K562 (cell line): Measurements from ENCODE around the gene ADAT1. TPM values are rescaled to one million over a fixed set of nuclear protein-coding genes. Genes with fewer than 3 reads are reported as not detected.
A peak's percentile ranks its signal among the peaks of the same experiment; 100 is the strongest.

ENCODE experiments used
- CCAR2 ChIP-seq: fragments of 200-400 bp; formaldehyde crosslinking; IDR thresholded peaks from 2 replicates; pipeline ENCODE4 v1.6.1; 2017; ENCODE audit warnings: mild to moderate bottlenecking, low read depth, low read length
- CHD1 ChIP-seq: fragments of 200-600 bp; sonication (generic); IDR thresholded peaks from one replicate; pipeline ENCODE4 v1.6.1; 2012; ENCODE audit warnings: mild to moderate bottlenecking, moderate library complexity, low read length, inconsistent platforms
- CREM ChIP-seq: IDR thresholded peaks from 2 replicates; pipeline ENCODE4 v1.6.1; 2014; ENCODE audit warnings: antibody characterized with exemption, low read depth
- ESRRB ChIP-seq: fragments of 250-450 bp; sonication (Bioruptor Pico); IDR thresholded peaks from 2 replicates; pipeline ENCODE4 v1.5.0; 2020; ENCODE audit warnings: mild to moderate bottlenecking, moderate library complexity, borderline replicate concordance
- GATAD2A ChIP-seq: fragments of 450-650 bp; IDR thresholded peaks from 2 replicates; pipeline ENCODE4 v1.6.1; 2017
- KAT8 ChIP-seq: fragments of 450-650 bp; IDR thresholded peaks from 2 replicates; pipeline ENCODE4 v1.6.1; 2016; ENCODE audit warnings: low read depth, mild to moderate bottlenecking
- NCOA6 ChIP-seq: fragments of 450-650 bp; IDR thresholded peaks from 2 replicates; pipeline ENCODE4 v1.6.1; 2017; ENCODE audit warnings: mild to moderate bottlenecking
- PHTF2 ChIP-seq: fragments of 250-450 bp; sonication (Bioruptor Pico); IDR thresholded peaks from 2 replicates; pipeline ENCODE4 v1.5.0; 2021; ENCODE audit warnings: mild to moderate bottlenecking
- RBBP5 ChIP-seq: fragments of 200-600 bp; sonication (generic); IDR thresholded peaks from 2 replicates; pipeline ENCODE4 v1.6.1; 2012; ENCODE audit warnings: borderline replicate concordance, mild to moderate bottlenecking, low read length, control low read depth, inconsistent platforms; ENCODE audit not compliant: insufficient read depth, poor library complexity, severe bottlenecking
- TBP ChIP-seq: optimal IDR thresholded peaks from 2 replicates; pipeline ENCODE3; 2011; ENCODE audit warnings: low read depth, low read length, improper control_type of control experiment
- ZBTB1 ChIP-seq: sonication (generic); formaldehyde crosslinking; IDR thresholded peaks from 2 replicates; pipeline ENCODE4 v1.8.1; 2023; ENCODE audit warnings: missing genetic modification reagents, low read depth, mild to moderate bottlenecking, borderline replicate concordance
- ZBTB11 ChIP-seq, 3 experiments: fragments of 200-800 bp in 1 of 3; fragments of 250-450 bp in 1 of 3; fragments of 450-650 bp in 1 of 3; sonication (Bioruptor Pico) in 1 of 3; sonication (Bioruptor generic) in 1 of 3; formaldehyde crosslinking in 1 of 3; IDR thresholded peaks; 2 replicates each; pipeline versions ENCODE4 v1.6.1 to v1.8.0; 2016 to 2022; ENCODE audit warnings: mild to moderate bottlenecking in 2 of 3, missing genetic modification characterization in 2 of 3, missing compliant biosample characterization in 1 of 3, moderate library complexity in 1 of 3
- ZFX ChIP-seq: sonication (generic); formaldehyde crosslinking; IDR thresholded peaks from 2 replicates; pipeline ENCODE4 v1.8.0; 2022; ENCODE audit warnings: mild to moderate bottlenecking, missing genetic modification reagents, moderate library complexity
- ZNF224 ChIP-seq: sonication (generic); formaldehyde crosslinking; IDR thresholded peaks from 2 replicates; pipeline ENCODE4 v1.8.0; 2022; ENCODE audit warnings: mild to moderate bottlenecking, missing genetic modification reagents
- polyA plus RNA-seq, 8 experiments: library from polyadenylated mRNA; depleted of rRNA in 4 of 8; stranded (reverse) in 5 of 8; unstranded in 3 of 8; fragments of >200 nt; fragmentation: Nextera tagmentation in 2 of 8; fragmentation: Illumina TruSeq in 1 of 8; extraction: Ambion mirVana in 2 of 8; extraction: Trizol in 1 of 8; gene quantifications; 2 replicates each; pipeline versions ENCODE4 v1.2.1 to v1.2.3, GENCODE V29; 2011 to 2014; ENCODE audit warnings: inconsistent platforms in 1 of 8, missing spikeins in 1 of 8
- total RNA-seq, 7 experiments: library from RNA; depleted of rRNA in 6 of 7; stranded (reverse); fragments of >200 nt in 6 of 7; fragmentation: Illumina TruSeq in 2 of 7; extraction: Trizol in 2 of 7; gene quantifications; 2 replicates each; pipeline versions ENCODE4 v1.2.1 to v1.2.3, GENCODE V29; 2011 to 2021; ENCODE audit warnings: low replicate concordance in 1 of 7
- TF ChIP-seq, protein P1 (sequence below): fragments of 450-650 bp; formaldehyde crosslinking; IDR thresholded peaks from 2 replicates; pipeline ENCODE4 v1.4.0; 2020; ENCODE audit warnings: mild to moderate bottlenecking
- TF ChIP-seq, protein P2 (sequence below): sonication (generic); formaldehyde crosslinking; IDR thresholded peaks from 2 replicates; pipeline ENCODE4 v1.8.0; 2022; ENCODE audit warnings: mild to moderate bottlenecking, missing genetic modification reagents
- TF ChIP-seq, protein P3 (sequence below): fragments of 250-450 bp; sonication (Bioruptor Pico); IDR thresholded peaks from 2 replicates; pipeline ENCODE4 v1.4.0; 2020

The ADAT1 gene
- total and polyA plus RNA-seq, 9 of the 15 experiments (the other 6 are each of a cell fraction or from before 2014, with no cell fraction given), result 16.0 to 36.7 (median 28.2) TPM

GRCh38 chr16:75648265-75649076, 25.4 kb upstream of the ADAT1 start (continued):
- TF ChIP-seq, protein P1, sequence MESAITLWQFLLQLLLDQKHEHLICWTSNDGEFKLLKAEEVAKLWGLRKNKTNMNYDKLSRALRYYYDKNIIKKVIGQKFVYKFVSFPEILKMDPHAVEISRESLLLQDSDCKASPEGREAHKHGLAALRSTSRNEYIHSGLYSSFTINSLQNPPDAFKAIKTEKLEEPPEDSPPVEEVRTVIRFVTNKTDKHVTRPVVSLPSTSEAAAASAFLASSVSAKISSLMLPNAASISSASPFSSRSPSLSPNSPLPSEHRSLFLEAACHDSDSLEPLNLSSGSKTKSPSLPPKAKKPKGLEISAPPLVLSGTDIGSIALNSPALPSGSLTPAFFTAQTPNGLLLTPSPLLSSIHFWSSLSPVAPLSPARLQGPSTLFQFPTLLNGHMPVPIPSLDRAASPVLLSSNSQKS (CRISPR knock-in tag), result no peak
- TF ChIP-seq GATAD2A, result no peak
- no peak for TF ChIP-seq ZFX
- TF ChIP-seq KAT8, result peak; percentile 65; the same call in 1 of the 2 replicates
- no peak for TF ChIP-seq ZBTB1
- TF ChIP-seq PHTF2 (CRISPR knock-in tag), result no peak
- TF ChIP-seq, protein P2, sequence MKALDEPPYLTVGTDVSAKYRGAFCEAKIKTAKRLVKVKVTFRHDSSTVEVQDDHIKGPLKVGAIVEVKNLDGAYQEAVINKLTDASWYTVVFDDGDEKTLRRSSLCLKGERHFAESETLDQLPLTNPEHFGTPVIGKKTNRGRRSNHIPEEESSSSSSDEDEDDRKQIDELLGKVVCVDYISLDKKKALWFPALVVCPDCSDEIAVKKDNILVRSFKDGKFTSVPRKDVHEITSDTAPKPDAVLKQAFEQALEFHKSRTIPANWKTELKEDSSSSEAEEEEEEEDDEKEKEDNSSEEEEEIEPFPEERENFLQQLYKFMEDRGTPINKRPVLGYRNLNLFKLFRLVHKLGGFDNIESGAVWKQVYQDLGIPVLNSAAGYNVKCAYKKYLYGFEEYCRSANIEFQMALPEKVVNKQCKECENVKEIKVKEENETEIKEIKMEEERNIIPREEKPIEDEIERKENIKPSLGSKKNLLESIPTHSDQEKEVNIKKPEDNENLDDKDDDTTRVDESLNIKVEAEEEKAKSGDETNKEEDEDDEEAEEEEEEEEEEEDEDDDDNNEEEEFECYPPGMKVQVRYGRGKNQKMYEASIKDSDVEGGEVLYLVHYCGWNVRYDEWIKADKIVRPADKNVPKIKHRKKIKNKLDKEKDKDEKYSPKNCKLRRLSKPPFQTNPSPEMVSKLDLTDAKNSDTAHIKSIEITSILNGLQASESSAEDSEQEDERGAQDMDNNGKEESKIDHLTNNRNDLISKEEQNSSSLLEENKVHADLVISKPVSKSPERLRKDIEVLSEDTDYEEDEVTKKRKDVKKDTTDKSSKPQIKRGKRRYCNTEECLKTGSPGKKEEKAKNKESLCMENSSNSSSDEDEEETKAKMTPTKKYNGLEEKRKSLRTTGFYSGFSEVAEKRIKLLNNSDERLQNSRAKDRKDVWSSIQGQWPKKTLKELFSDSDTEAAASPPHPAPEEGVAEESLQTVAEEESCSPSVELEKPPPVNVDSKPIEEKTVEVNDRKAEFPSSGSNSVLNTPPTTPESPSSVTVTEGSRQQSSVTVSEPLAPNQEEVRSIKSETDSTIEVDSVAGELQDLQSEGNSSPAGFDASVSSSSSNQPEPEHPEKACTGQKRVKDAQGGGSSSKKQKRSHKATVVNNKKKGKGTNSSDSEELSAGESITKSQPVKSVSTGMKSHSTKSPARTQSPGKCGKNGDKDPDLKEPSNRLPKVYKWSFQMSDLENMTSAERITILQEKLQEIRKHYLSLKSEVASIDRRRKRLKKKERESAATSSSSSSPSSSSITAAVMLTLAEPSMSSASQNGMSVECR, result peak; percentile 74
- TF ChIP-seq ESRRB (CRISPR knock-in tag), result no peak
- TF ChIP-seq, protein P3, sequence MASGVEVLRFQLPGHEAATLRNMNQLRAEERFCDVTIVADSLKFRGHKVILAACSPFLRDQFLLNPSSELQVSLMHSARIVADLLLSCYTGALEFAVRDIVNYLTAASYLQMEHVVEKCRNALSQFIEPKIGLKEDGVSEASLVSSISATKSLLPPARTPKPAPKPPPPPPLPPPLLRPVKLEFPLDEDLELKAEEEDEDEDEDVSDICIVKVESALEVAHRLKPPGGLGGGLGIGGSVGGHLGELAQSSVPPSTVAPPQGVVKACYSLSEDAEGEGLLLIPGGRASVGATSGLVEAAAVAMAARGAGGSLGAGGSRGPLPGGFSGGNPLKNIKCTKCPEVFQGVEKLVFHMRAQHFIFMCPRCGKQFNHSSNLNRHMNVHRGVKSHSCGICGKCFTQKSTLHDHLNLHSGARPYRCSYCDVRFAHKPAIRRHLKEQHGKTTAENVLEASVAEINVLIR (CRISPR knock-in tag), result no peak
- TF ChIP-seq ZNF224 (CRISPR knock-in tag), result no peak
- no peak for TF ChIP-seq CHD1
- no peak for TF ChIP-seq NCOA6
- peak; percentile 10 for TF ChIP-seq CREM
- peak; percentile 5 for TF ChIP-seq TBP
- TF ChIP-seq RBBP5, result peak; percentile 64
- no peak for TF ChIP-seq CCAR2
- TF ChIP-seq ZBTB11 (CRISPR knock-in tag; IDR thresholded peaks at IDR 0.05), result no peak
